CD14-positive monocyte (primary cell): Measurements from ENCODE around the gene DHX38. TPM values are rescaled to one million over a fixed set of nuclear protein-coding genes. Genes with fewer than 3 reads are reported as not detected.

ENCODE experiments used
- DNase-seq, 3 donors: peaks; one replicate each; pipeline ENCODE4 v3.0.0-alpha.2; 2011 to 2022
- H2AFZ ChIP-seq: 2 replicates; pipeline ENCODE4 v1.6.0; 2012; ENCODE audit warnings: mild to moderate bottlenecking, low read depth, low read length, inconsistent platforms; ENCODE audit not compliant: insufficient read depth, poor library complexity, severe bottlenecking
- H3K27ac ChIP-seq, 2 donors: 1 replicate in 1 of 2; 2 replicates in 1 of 2; pipeline ENCODE4 v1.5.1; 2012 to 2013; ENCODE audit warnings: low read length in 2 of 2, control low read depth in 1 of 2, inconsistent platforms in 1 of 2, low read depth in 1 of 2, mild to moderate bottlenecking in 1 of 2
- H3K27me3 ChIP-seq, 2 donors: one replicate each; pipeline versions ENCODE4 v1.6.0 to v1.6.1; 2011 to 2013; ENCODE audit warnings: low read length in 2 of 2; ENCODE audit not compliant: control insufficient read depth in 2 of 2, insufficient read depth in 2 of 2
- H3K36me3 ChIP-seq, 2 donors: replicated peaks in 1 of 2; 1 replicate in 1 of 2; 2 replicates in 1 of 2; pipeline versions ENCODE4 v1.5.1 to v1.6.1; 2012 to 2013; ENCODE audit warnings: low read length in 2 of 2, control low read depth in 1 of 2, inconsistent platforms in 1 of 2, mild to moderate bottlenecking in 1 of 2; ENCODE audit not compliant: insufficient read depth in 2 of 2, control insufficient read depth in 1 of 2
- H3K4me1 ChIP-seq, 2 donors: 1 replicate in 1 of 2; 2 replicates in 1 of 2; pipeline versions ENCODE4 v1.5.1 to v1.6.1; 2012 to 2013; ENCODE audit warnings: low read length in 2 of 2, control low read depth in 1 of 2, inconsistent platforms in 1 of 2, mild to moderate bottlenecking in 1 of 2, moderate library complexity in 1 of 2; ENCODE audit not compliant: insufficient read depth in 2 of 2, control insufficient read depth in 1 of 2
- H3K4me2 ChIP-seq: replicated peaks from 2 replicates; pipeline ENCODE3; 2012; ENCODE audit warnings: low read length, moderate library complexity, mild to moderate bottlenecking; ENCODE audit not compliant: poor library complexity, severe bottlenecking; ENCODE audit errors: extremely low read depth
- H3K4me3 ChIP-seq, 3 experiments: fragments of 200-600 bp in 1 of 3; sonication (generic) in 1 of 3; replicated peaks in 1 of 3; 1 replicate in 2 of 3; 2 replicates in 1 of 3; pipeline ENCODE4 v1.5.1; 2011 to 2013; ENCODE audit warnings: low read length in 3 of 3, mild to moderate bottlenecking in 3 of 3, control low read depth in 2 of 3, low read depth in 2 of 3, inconsistent platforms in 1 of 3, moderate library complexity in 1 of 3
- H3K79me2 ChIP-seq: 2 replicates; pipeline ENCODE4 v1.6.0; 2012; ENCODE audit warnings: mild to moderate bottlenecking, control low read depth, inconsistent platforms, low read length, moderate library complexity; ENCODE audit not compliant: insufficient read depth
- H3K9ac ChIP-seq: 2 replicates; pipeline ENCODE4 v1.6.0; 2017; ENCODE audit warnings: low read length, mild to moderate bottlenecking; ENCODE audit not compliant: insufficient read depth, poor library complexity, severe bottlenecking
- H3K9me3 ChIP-seq, 2 donors: replicated peaks in 1 of 2; 1 replicate in 1 of 2; 2 replicates in 1 of 2; pipeline versions ENCODE4 v1.5.1 to v1.6.1; 2012 to 2013; ENCODE audit warnings: low read length in 2 of 2, control low read depth in 1 of 2; ENCODE audit not compliant: control insufficient read depth in 1 of 2, insufficient read depth in 1 of 2
- H4K20me1 ChIP-seq: 2 replicates; pipeline ENCODE4 v1.6.0; 2012; ENCODE audit warnings: mild to moderate bottlenecking, low read length, control low read depth, moderate library complexity; ENCODE audit not compliant: insufficient read depth
- H3K27ac Mint-ChIP-seq, 7 donors: one replicate each; pipeline ENCODE4 v1.8.0; 2020; ENCODE audit warnings: mild to moderate bottlenecking in 7 of 7, mixed read lengths in 7 of 7, moderate library complexity in 6 of 7, inconsistent platforms in 2 of 7
- H3K27me3 Mint-ChIP-seq, 3 donors: one replicate each; pipeline ENCODE4 v1.8.0; 2021 to 2022; ENCODE audit warnings: low read depth in 3 of 3, mild to moderate bottlenecking in 3 of 3, mixed read lengths in 3 of 3, moderate library complexity in 3 of 3, inconsistent platforms in 1 of 3
- H3K36me3 Mint-ChIP-seq, 2 donors: one replicate each; pipeline ENCODE4 v1.8.0; 2020; ENCODE audit warnings: mixed read lengths in 2 of 2, inconsistent platforms in 1 of 2, mild to moderate bottlenecking in 1 of 2
- H3K4me1 Mint-ChIP-seq: one replicate; pipeline ENCODE4 v1.8.0; 2020; ENCODE audit warnings: mild to moderate bottlenecking, mixed read lengths
- H3K4me3 Mint-ChIP-seq, 2 donors: one replicate each; pipeline ENCODE4 v1.8.0; 2020; ENCODE audit warnings: mild to moderate bottlenecking in 2 of 2, mixed read lengths in 2 of 2, moderate library complexity in 1 of 2
- H3K9me3 Mint-ChIP-seq, 7 donors: one replicate each; pipeline ENCODE4 v1.8.0; 2020 to 2022; ENCODE audit warnings: mixed read lengths in 7 of 7, mild to moderate bottlenecking in 6 of 7, moderate library complexity in 6 of 7, inconsistent platforms in 2 of 7
- CTCF ChIP-seq: fragments of 200-600 bp; IDR thresholded peaks from one replicate; pipeline ENCODE4 v1.8.0; 2022; ENCODE audit warnings: antibody characterized with exemption, mild to moderate bottlenecking
- WGBS: methylation state at CpG from one replicate; pipeline ENCODE4 v1.1.5; 2013; ENCODE audit warnings: missing lambda C conversion rate; ENCODE audit not compliant: insufficient coverage; 5-methylcytosine and 5-hydroxymethylcytosine counted together
- intact Hi-C, 2 donors: fragments of 100-400 bp; cut with micrococcal nuclease; formaldehyde crosslinking; loops; one replicate each; pipeline versions ENCODE4 v1.15.0 to v1.15.1; 2023
- polyA plus RNA-seq, 3 donors: library from polyadenylated mRNA; depleted of rRNA in 1 of 3; unstranded in 2 of 3; stranded (reverse) in 1 of 3; fragments of 300-500 nt in 2 of 3; fragments of >200 nt in 1 of 3; fragmentation: Illumina TruSeq in 2 of 3; gene quantifications; 1 replicate in 2 of 3; 2 replicates in 1 of 3; pipeline ENCODE4 v1.2.3, GENCODE V29; 2012 to 2021

Gene DHX38
- polyA plus RNA-seq, 3 donors, result 9.1 to 91.5 (median 19.2) TPM

DNA sequence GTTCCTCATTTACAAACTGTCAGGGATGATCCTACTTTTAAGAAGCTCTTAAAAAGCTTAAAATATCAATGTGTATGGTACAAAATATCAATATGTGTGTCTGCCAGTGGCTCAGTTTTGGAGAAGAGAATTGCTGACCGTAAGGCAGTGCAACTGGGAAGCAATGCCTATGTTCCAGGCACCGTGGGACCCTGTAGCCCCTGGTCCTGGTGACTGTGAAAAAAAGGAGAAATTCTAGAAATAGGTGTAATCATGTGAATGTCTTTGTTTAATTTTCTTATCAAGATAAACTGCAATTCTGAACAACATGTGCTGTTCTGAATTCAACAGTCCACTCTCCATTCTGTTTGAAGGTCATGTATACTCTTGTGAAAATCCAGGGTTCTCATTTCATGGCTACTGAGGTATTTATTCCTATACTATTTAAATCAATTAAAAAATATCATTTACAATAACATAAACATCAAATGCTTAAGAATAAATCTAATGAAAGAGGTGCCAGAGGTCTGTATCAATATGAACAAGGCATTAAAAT is 48.8 kb upstream of the DHX38 start:
- Histone ChIP-seq H2AFZ (no peak overlapping the region), H3K27me3 (no peaks in the 10 kb centered on the region), H3K4me2 (no peak overlapping the region), H3K9me3 (peaks cover 15 to 16% of the 10 kb centered on the region in 2 donors), H3K4me3 (no peak overlapping the region), H4K20me1 (no peaks in the 10 kb centered on the region), H3K4me1 (peaks cover under 1 to 4% of the 10 kb centered on the region in 2 donors), H3K36me3 (no peaks in the 10 kb centered on the region), H3K79me2 (no peaks in the 10 kb centered on the region), H3K9ac (no peak overlapping the region), H3K27ac (no peak overlapping the region)
- no peak for TF ChIP-seq CTCF
- DNase-seq, result no peak
- Mint-ChIP-seq H3K36me3 (peaks cover 12 to 19% of the 10 kb centered on the region in 2 donors), H3K4me3 (no peak overlapping the region), H3K9me3 (peaks cover 7 to 24% (median 18%) of the 10 kb centered on the region in 7 donors), H3K27ac (no peak overlapping the region), H3K27me3 (peaks cover 0 to 3% (median 2%) of the 10 kb centered on the region in 3 donors), H3K4me1 (peaks cover 11% of the 10 kb centered on the region)
- intact Hi-C loops, result no loop called here
- WGBS, result 71% methylated on average over 2 of the region's 2 CpGs

- no peaks in the 10 kb centered on the region for H4K20me1 ChIP-seq
- intact Hi-C loops, result no loop called here
These were observed 44.5 kb upstream of the DHX38 start for GRCh38 chr16:72049110-72049509.

More at GRCh38 chr16:72049110-72049509, 44.5 kb upstream of the DHX38 start:
- no peak for DNase-seq
- no peak overlapping the region for H3K4me3 Mint-ChIP-seq
- TF ChIP-seq CTCF, result no peak
- Histone ChIP-seq H3K79me2 (no peaks in the 10 kb centered on the region), H3K27ac (no peak overlapping the region), H3K4me1 (peaks cover 38 to 46% of the 10 kb centered on the region in 2 donors), H3K4me3 (no peak overlapping the region), H2AFZ (no peak overlapping the region), H3K9ac (no peak overlapping the region), H3K27me3 (no peaks in the 10 kb centered on the region), H3K4me2 (no peak overlapping the region), H3K9me3 (peaks cover 17 to 20% of the 10 kb centered on the region in 2 donors), H3K36me3 (no peaks in the 10 kb centered on the region)
- H3K36me3 Mint-ChIP-seq, result peaks cover 4 to 14% of the 10 kb centered on the region in 2 donors
- H3K9me3 Mint-ChIP-seq, result peaks cover 9 to 29% (median 22%) of the 10 kb centered on the region in 7 donors
- H3K27me3 Mint-ChIP-seq, result peaks cover 0 to 2% (median 0%) of the 10 kb centered on the region in 3 donors
- peak overlapping the region in 2 of 7 donors; percentile 40 to 68 for H3K27ac Mint-ChIP-seq
- H3K4me1 Mint-ChIP-seq, result peaks cover 44% of the 10 kb centered on the region
